HepG2 (cell line): ENCODE measurements around the gene FSCN2. TPM values are rescaled to one million over a fixed set of nuclear protein-coding genes. Genes with fewer than 3 reads are reported as not detected.

Experiments used
- ATAC-seq: fragments of 200-7000 bp; cut with Tn5 transposase; 3 replicates; pipeline ENCODE4 v1.9.1; 2020; ENCODE audit warnings: mild to moderate bottlenecking, moderate library complexity
- BruUV-seq: library from RNA; stranded (reverse); fragments of 400-500 nt; replicated peaks from 2 replicates; lab custom pipeline; 2021; lab: Mats Ljungman, UMichigan
- CTCF ChIA-PET: fragments of 300-600 bp; formaldehyde crosslinking; extraction: SDS; loops from one replicate; lab custom pipeline; 2021; ENCODE audit warnings: low total read pairs, inconsistent platforms, low intra/inter-chr PET ratio; lab: Yijun Ruan, JAX
- POLR2A ChIA-PET: fragments of 350-600 bp; sonication (Branson Sonifier 250); formaldehyde crosslinking; loops from one replicate; lab custom pipeline; 2020; ENCODE audit warnings: antibody characterized with exemption, inconsistent platforms; lab: Yijun Ruan, JAX
- DNase-seq: peaks from one replicate; pipeline ENCODE4 v3.0.0-alpha.2; 2015; ENCODE audit warnings: low spot score
- FAIRE-seq: peaks from 3 replicates; lab custom pipeline; 2011; peaks lifted over from hg19 to GRCh38; lab: Jason Lieb, UNC
- H2AFZ ChIP-seq: one replicate; pipeline ENCODE4 v1.6.1; 2011; ENCODE audit warnings: low read length, inconsistent platforms
- H3K27ac ChIP-seq: fragments of 300-600 bp; 3 replicates; pipeline ENCODE4 v1.8.0; 2011; ENCODE audit warnings: mixed run types, mild to moderate bottlenecking, mixed read lengths, low read length, inconsistent platforms; ENCODE audit not compliant: insufficient read depth; ENCODE audit errors: extremely low read length
- H3K27me3 ChIP-seq, 2 experiments: fragments of 200-600 bp in 1 of 2; 2 replicates in 1 of 2; 3 replicates in 1 of 2; pipeline versions ENCODE4 v1.6.0 to v1.8.0; 2011; ENCODE audit warnings: low read length in 2 of 2, mild to moderate bottlenecking in 2 of 2, moderate library complexity in 2 of 2, inconsistent platforms in 1 of 2; ENCODE audit not compliant: insufficient read depth in 2 of 2, control insufficient read depth in 1 of 2
- H3K36me3 ChIP-seq, 2 experiments: fragments of 200-600 bp in 1 of 2; replicated peaks in 1 of 2; 2 replicates in 1 of 2; 3 replicates in 1 of 2; pipeline versions ENCODE4 v1.5.1 to v1.8.0; 2011; ENCODE audit warnings: low read length in 2 of 2, inconsistent platforms in 1 of 2; ENCODE audit not compliant: insufficient read depth in 2 of 2, control insufficient read depth in 1 of 2
- H3K4me1 ChIP-seq: 2 replicates; pipeline ENCODE4 v1.5.1; 2012; ENCODE audit warnings: low read length, inconsistent platforms; ENCODE audit not compliant: insufficient read depth
- H3K4me2 ChIP-seq: 2 replicates; pipeline ENCODE4 v1.6.0; 2011; ENCODE audit warnings: low read depth, low read length, inconsistent platforms
- H3K4me3 ChIP-seq, 3 experiments: fragments of 200-600 bp in 1 of 3; sonication (generic), shearing (Covaris generic) in 1 of 3; replicated peaks in 1 of 3; 2 replicates each; pipeline ENCODE4 v1.5.1; 2011 to 2016; ENCODE audit warnings: low read length in 3 of 3, inconsistent platforms in 2 of 3, low read depth in 2 of 3, mild to moderate bottlenecking in 2 of 3, control low read depth in 1 of 3, mixed read lengths in 1 of 3; ENCODE audit not compliant: insufficient read depth in 1 of 3
- H3K79me2 ChIP-seq: one replicate; pipeline ENCODE4 v1.6.1; 2011; ENCODE audit warnings: low read length, inconsistent platforms; ENCODE audit not compliant: insufficient read depth
- H3K9ac ChIP-seq: 2 replicates; pipeline ENCODE4 v1.6.0; 2011; ENCODE audit warnings: mild to moderate bottlenecking, low read depth, low read length, inconsistent platforms; ENCODE audit not compliant: insufficient read depth
- H3K9me3 ChIP-seq: 2 replicates; pipeline ENCODE4 v1.5.1; 2012; ENCODE audit warnings: mild to moderate bottlenecking, low read length
- H4K20me1 ChIP-seq: 2 replicates; pipeline ENCODE4 v1.6.0; 2011; ENCODE audit warnings: inconsistent platforms, mild to moderate bottlenecking, low read length, moderate library complexity; ENCODE audit not compliant: insufficient read depth
- BHLHE40 ChIP-seq: IDR thresholded peaks from 2 replicates; pipeline ENCODE4 v1.6.1; 2011; ENCODE audit warnings: low read length, improper control_type of control experiment
- KDM6A ChIP-seq: IDR thresholded peaks from 2 replicates; pipeline ENCODE4 v1.6.1; 2016; ENCODE audit warnings: low read depth
- KLF15 ChIP-seq: sonication (generic); formaldehyde crosslinking; IDR thresholded peaks from 2 replicates; pipeline ENCODE4 v1.8.1; 2023; ENCODE audit warnings: borderline replicate concordance, mild to moderate bottlenecking, inconsistent platforms, missing genetic modification reagents, mixed read lengths
- NCOA5 ChIP-seq: sonication (generic); formaldehyde crosslinking; IDR thresholded peaks from 2 replicates; pipeline ENCODE4 v1.4.0; 2020; ENCODE audit warnings: missing genetic modification reagents
- NFE2L2 ChIP-seq: fragments of 150-350 bp; IDR thresholded peaks from 2 replicates; pipeline ENCODE4 v1.6.1; 2014; ENCODE audit warnings: low read length
- PLRG1 ChIP-seq: fragments of 450-650 bp; conservative IDR thresholded peaks from 2 replicates; pipeline ENCODE4 v1.6.1; 2016
- RCOR2 ChIP-seq: IDR thresholded peaks from 2 replicates; pipeline ENCODE4 v1.6.1; 2016; ENCODE audit warnings: missing biosample characterization, missing genetic modification reagents
- STAG1 ChIP-seq: sonication (generic); formaldehyde crosslinking; IDR thresholded peaks from 2 replicates; pipeline ENCODE4 v1.4.0; 2020; ENCODE audit warnings: missing genetic modification reagents
- TEAD2 ChIP-seq: sonication (generic); formaldehyde crosslinking; IDR thresholded peaks from 2 replicates; pipeline ENCODE4 v1.9.0; 2021; ENCODE audit warnings: missing genetic modification reagents
- TRAFD1 ChIP-seq: sonication (generic); formaldehyde crosslinking; IDR thresholded peaks from 2 replicates; pipeline ENCODE4 v1.5.1; 2020; ENCODE audit warnings: missing genetic modification reagents, mild to moderate bottlenecking, borderline replicate concordance
- ZNF570 ChIP-seq: sonication (generic); formaldehyde crosslinking; IDR thresholded peaks from 2 replicates; pipeline ENCODE4 v1.4.0; 2020; ENCODE audit warnings: mild to moderate bottlenecking, missing genetic modification reagents, borderline replicate concordance
- ZNF576 ChIP-seq: sonication (generic); formaldehyde crosslinking; IDR thresholded peaks from 2 replicates; pipeline ENCODE4 v1.4.0; 2020; ENCODE audit warnings: mild to moderate bottlenecking, missing genetic modification reagents
- ZNF709 ChIP-seq: sonication (generic); formaldehyde crosslinking; IDR thresholded peaks from 2 replicates; pipeline ENCODE4 v1.5.0; 2020; ENCODE audit warnings: mild to moderate bottlenecking, missing genetic modification reagents
- ZSCAN25 ChIP-seq: sonication (generic); formaldehyde crosslinking; IDR thresholded peaks from 2 replicates; pipeline ENCODE4 v1.8.0; 2022; ENCODE audit warnings: mild to moderate bottlenecking, missing genetic modification reagents
- WGBS: methylation state at CpG from one replicate; pipeline ENCODE4 v1.1.6; 2017; ENCODE audit warnings: low lambda C conversion rate; 5-methylcytosine and 5-hydroxymethylcytosine counted together
- in situ Hi-C: cut with HindIII; loops from 2 replicates; pipeline ENCODE4 v1.10.0; 2017; ENCODE audit warnings: low pct_unique_long_range_greater_than_20kb; ENCODE audit not compliant: extremely low pct_ligation_motif_present
- intact Hi-C: fragments of 100-400 bp; cut with micrococcal nuclease; formaldehyde crosslinking; loops from one replicate; pipeline ENCODE4 v1.10.0; 2022; ENCODE audit not compliant: unreplicated experiment
- polyA plus RNA-seq, 8 experiments: library from polyadenylated mRNA; depleted of rRNA in 3 of 8; stranded (reverse) in 7 of 8; unstranded in 1 of 8; fragments of >200 nt; fragmentation: Illumina TruSeq in 4 of 8; extraction: Trizol in 4 of 8; gene quantifications; 2 replicates each; pipeline versions ENCODE4 v1.2.1 to v1.2.3, GENCODE V29; 2011 to 2016; ENCODE audit warnings: low read depth in 4 of 8, missing spikeins in 1 of 8, mixed read lengths in 1 of 8; ENCODE audit not compliant: insufficient read depth in 1 of 8
- total RNA-seq, 5 experiments: library from RNA; depleted of rRNA; stranded (reverse); fragments of >200 nt; fragmentation: Illumina TruSeq; extraction: Trizol; gene quantifications; 2 replicates each; pipeline ENCODE4 v1.2.3, GENCODE V29; 2016; ENCODE audit warnings: low read depth in 1 of 5

Gene FSCN2
- total and polyA plus RNA-seq, 2 of the 13 experiments (the other 11 are each of a cell fraction or from before 2014, with no cell fraction given), result 0.09 TPM; not detected in 1

- no peaks in the 10 kb centered on the region for H3K79me2 ChIP-seq
- DNase-seq (no peak), FAIRE-seq (no peak), ATAC-seq (no peak)
- no peaks in the 10 kb centered on the region for H3K9me3 ChIP-seq
- BruUV-seq, result no TSS peak
- H3K27me3 ChIP-seq, result peaks cover 19 to 82% of the 10 kb centered on the region in 2 experiments; a peak in 4 of 5 replicates
- intact Hi-C loops, result loop anchor here (2.0 to 5.0 kb wide), 3 partner anchors 39 to 182 kb away; partner anchors contain the start of gene SLC38A10
- no peaks in the 10 kb centered on the region for H3K36me3 ChIP-seq
- CTCF ChIA-PET, result no interaction called here
- H4K20me1 ChIP-seq, result no peaks in the 10 kb centered on the region
- H3K4me2 ChIP-seq, result no peak overlapping the region
- peaks cover 31% of the 10 kb centered on the region for H3K4me1 ChIP-seq
- POLR2A ChIA-PET, result no interaction called here
- TF ChIP-seq ZNF576 (CRISPR knock-in tag) (0 out of 2 replicates have a peak, but pooled peaks have one; percentile 23), NCOA5 (CRISPR knock-in tag) (no peak)
- no peak overlapping the region for H3K4me3 ChIP-seq
- no peak overlapping the region for H3K9ac ChIP-seq
- in situ Hi-C loops, result loop anchor here (5.0 kb wide), 2 partner anchors 177 to 222 kb away; no protein-coding TSS in a partner anchor
- WGBS, result 58% methylated on average over 20 of the region's 20 CpGs
- H3K27ac ChIP-seq, result no peak overlapping the region
- no peak overlapping the region for H2AFZ ChIP-seq
These were observed 48.8 kb upstream of the FSCN2 start for GRCh38 chr17:81479175-81480071.

- Histone ChIP-seq H4K20me1 (no peaks in the 10 kb centered on the region), H3K9me3 (no peaks in the 10 kb centered on the region), H3K9ac (no peak overlapping the region), H3K27ac (no peak overlapping the region), H3K36me3 (no peaks in the 10 kb centered on the region), H3K4me1 (peaks cover 39% of the 10 kb centered on the region), H3K79me2 (no peaks in the 10 kb centered on the region), H2AFZ (no peak overlapping the region), H3K4me2 (peak overlapping the region; percentile 5; the same call in 1 of the 2 replicates), H3K4me3 (no peak overlapping the region), H3K27me3 (peaks cover 12 to 72% of the 10 kb centered on the region in 2 experiments; a peak in 4 of 5 replicates)
- no peak for FAIRE-seq
- no peak for ATAC-seq
- BruUV-seq, result no TSS peak
- DNase-seq, result no peak
- CTCF ChIA-PET, result no interaction called here
- 21% methylated on average over 21 of the region's 21 CpGs for WGBS
- POLR2A ChIA-PET, result no interaction called here
- in situ Hi-C loops, result loop anchor here (5.0 kb wide), 2 partner anchors 178 to 223 kb away; no protein-coding TSS in a partner anchor
- intact Hi-C loops, result loop anchor here (2.0 to 5.0 kb wide), 3 partner anchors 40 to 183 kb away; partner anchors contain the start of gene SLC38A10
- peak; percentile 58; the same call in 1 of the 2 replicates for TF ChIP-seq ZSCAN25 (CRISPR knock-in tag)
- TF ChIP-seq KDM6A, result no peak
- TF ChIP-seq PLRG1, result no peak
- TF ChIP-seq TRAFD1 (CRISPR knock-in tag), result no peak
- TF ChIP-seq STAG1, result peak; percentile 2; the same call in 1 of the 2 replicates
- no peak for TF ChIP-seq TEAD2 (CRISPR knock-in tag)
- TF ChIP-seq RCOR2 (CRISPR knock-in tag), result no peak
- TF ChIP-seq KLF15, result no peak
- TF ChIP-seq BHLHE40, result peak; percentile 62; the same call in 1 of the 2 replicates
- TF ChIP-seq ZNF709 (CRISPR knock-in tag), result 0 out of 2 replicates have a peak, but pooled peaks have one; percentile 43
- peak; percentile 32; the same call in 1 of the 2 replicates for TF ChIP-seq NFE2L2
- no peak for TF ChIP-seq ZNF570 (CRISPR knock-in tag)
These were observed 47.8 kb upstream of the FSCN2 start for GRCh38 chr17:81480140-81481072.
